AG04449 (cell line): ENCODE results near the gene SET.
"Not testable (repeated sequence)": the region's sequence is repeated elsewhere in the genome, so short reads cannot be mapped to it uniquely, and the experiment has no call there.

ENCODE experiments used
- CTCF ChIA-PET: fragments of 350-600 bp; formaldehyde crosslinking; extraction: SDS; loops from one replicate; lab custom pipeline; 2021; ENCODE audit warnings: antibody characterized with exemption; lab: Yijun Ruan, JAX
- POLR2A ChIA-PET: fragments of 400-600, 350-600 bp; formaldehyde crosslinking; extraction: SDS; loops from one replicate; lab custom pipeline; 2020; ENCODE audit warnings: antibody characterized with exemption, inconsistent platforms; lab: Yijun Ruan, JAX
- DNase-seq: peaks from one replicate; pipeline ENCODE4 v3.0.0-alpha.2; 2010; ENCODE audit warnings: low read depth, low spot score
- H3K4me3 ChIP-seq: 2 replicates; pipeline ENCODE4 v1.5.1; 2011; ENCODE audit warnings: low read depth, mild to moderate bottlenecking, control low read depth, low read length
- TF ChIP-seq, protein P1 (sequence below): IDR thresholded peaks from one replicate; pipeline ENCODE4 v1.5.1; 2011; ENCODE audit warnings: mild to moderate bottlenecking, moderate library complexity, low read length, control low read depth, inconsistent platforms; ENCODE audit not compliant: insufficient read depth; ENCODE audit errors: missing control alignments

SET gene

GRCh38 chr9:128653908-128654307 lies 35.1 kb upstream of the SET start:
- POLR2A ChIA-PET: no interaction called here

DNA sequence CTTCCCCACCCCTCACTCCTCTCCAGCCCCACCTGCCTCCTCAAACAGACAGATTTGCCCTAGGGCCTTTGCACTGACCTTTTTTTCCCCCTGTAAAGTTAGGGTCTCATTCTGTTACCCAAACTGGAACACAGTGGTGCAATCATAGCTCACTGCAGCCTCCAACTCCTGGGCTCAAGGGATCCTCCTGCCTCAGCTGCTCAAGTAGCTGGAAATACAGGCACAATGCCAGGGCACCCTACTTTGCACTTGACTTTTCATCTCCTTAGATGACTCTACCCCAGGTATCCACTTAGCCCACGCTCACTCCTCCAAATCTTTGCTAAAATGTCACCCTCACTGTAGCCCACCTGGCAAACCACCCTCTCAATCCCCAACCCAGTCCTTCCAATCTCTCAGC lies 34.5 kb upstream of the SET start:
- CTCF ChIA-PET: interaction anchor here (1.0 to 1.6 kb wide), 3 partner anchors 50 to 276 kb away, joined by 3 read pairs; partner anchors contain the start of gene ENDOG
- no peak for DNase-seq
- POLR2A ChIA-PET: no interaction called here
- TF ChIP-seq, protein P1, sequence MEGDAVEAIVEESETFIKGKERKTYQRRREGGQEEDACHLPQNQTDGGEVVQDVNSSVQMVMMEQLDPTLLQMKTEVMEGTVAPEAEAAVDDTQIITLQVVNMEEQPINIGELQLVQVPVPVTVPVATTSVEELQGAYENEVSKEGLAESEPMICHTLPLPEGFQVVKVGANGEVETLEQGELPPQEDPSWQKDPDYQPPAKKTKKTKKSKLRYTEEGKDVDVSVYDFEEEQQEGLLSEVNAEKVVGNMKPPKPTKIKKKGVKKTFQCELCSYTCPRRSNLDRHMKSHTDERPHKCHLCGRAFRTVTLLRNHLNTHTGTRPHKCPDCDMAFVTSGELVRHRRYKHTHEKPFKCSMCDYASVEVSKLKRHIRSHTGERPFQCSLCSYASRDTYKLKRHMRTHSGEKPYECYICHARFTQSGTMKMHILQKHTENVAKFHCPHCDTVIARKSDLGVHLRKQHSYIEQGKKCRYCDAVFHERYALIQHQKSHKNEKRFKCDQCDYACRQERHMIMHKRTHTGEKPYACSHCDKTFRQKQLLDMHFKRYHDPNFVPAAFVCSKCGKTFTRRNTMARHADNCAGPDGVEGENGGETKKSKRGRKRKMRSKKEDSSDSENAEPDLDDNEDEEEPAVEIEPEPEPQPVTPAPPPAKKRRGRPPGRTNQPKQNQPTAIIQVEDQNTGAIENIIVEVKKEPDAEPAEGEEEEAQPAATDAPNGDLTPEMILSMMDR: no peak
- H3K4me3 ChIP-seq: no peak overlapping the region

More at GRCh38 chr9:128653908-128654307, 35.1 kb upstream of the SET start:
- CTCF ChIA-PET: interaction anchor here (0.7 to 1.6 kb wide), 5 partner anchors 16 to 276 kb away, joined by 3 read pairs; partner anchors contain the start of gene ENDOG
- no peak for DNase-seq
- no peak overlapping the region for H3K4me3 ChIP-seq
- TF ChIP-seq, protein P1: no peak

- TF ChIP-seq, protein P1: no peak
- peak within 1 kb of the TSS; percentile 70 for H3K4me3 ChIP-seq
- DNase-seq: peak; percentile 40
- ChIA-PET CTCF (interaction anchor here (0.9 to 2.0 kb wide), 3 partner anchors 21 to 162 kb away, joined by 4 read pairs; partner anchors contain the start of genes ENDOG and PKN3), POLR2A (interaction anchor here (0.5 to 0.8 kb wide), 2 partner anchors 32 to 103 kb away, joined by 3 read pairs; partner anchors contain the start of gene SET)
These were observed 32.3 kb upstream of the SET start, which contains the start of gene DYNC2I2 for GRCh38 chr9:128656416-128657343. DYNC2I2 (minus strand) TSS chr9:128656847; CDS start chr9:128656726, 121 bp downstream.

GRCh38 chr9:128657344-128657704 lies 31.7 kb upstream of the SET start:
- CTCF ChIA-PET: interaction anchor here (0.9 to 2.0 kb wide), 3 partner anchors 21 to 161 kb away, joined by 4 read pairs; partner anchors contain the start of genes ENDOG and PKN3
- no peak for DNase-seq
- TF ChIP-seq, protein P1: no peak
- H3K4me3 ChIP-seq: no peak overlapping the region; the same call in 1 of the 2 replicates
- POLR2A ChIA-PET: interaction anchor here (0.5 to 0.8 kb wide), 2 partner anchors 32 to 104 kb away, joined by 3 read pairs; partner anchors contain the start of gene SET

DNA sequence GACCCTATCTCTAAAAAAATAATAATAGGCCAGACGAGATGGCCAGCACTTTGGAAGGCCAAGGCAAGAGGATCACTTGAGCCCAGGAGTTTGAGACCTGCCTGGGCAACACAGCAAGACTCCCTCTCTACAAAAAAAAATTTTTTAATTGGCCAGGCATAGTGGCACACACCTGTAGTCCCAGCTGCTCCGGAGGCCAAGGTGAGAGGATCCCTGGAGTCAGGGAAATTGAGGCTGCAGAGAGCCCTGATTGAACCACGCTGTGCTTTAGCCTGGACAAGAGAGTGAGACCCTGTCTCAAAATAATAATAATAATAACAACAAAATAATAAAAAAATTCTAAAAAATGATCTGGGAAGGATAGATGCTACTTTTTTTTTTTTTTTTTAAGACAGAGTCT lies 31.2 kb upstream of the SET start:
- TF ChIP-seq, protein P1: no peak
- no peak overlapping the region for H3K4me3 ChIP-seq
- POLR2A ChIA-PET: interaction anchor here (1.5 kb wide), 1 partner anchor 27 kb away, joined by 5 read pairs; no protein-coding TSS in a partner anchor
- CTCF ChIA-PET: interaction anchor here (0.9 to 2.0 kb wide), 3 partner anchors 22 to 161 kb away, joined by 4 read pairs; partner anchors contain the start of genes ENDOG and PKN3
- DNase-seq: no peak

GRCh38 chr9:128666481-128666941 lies 22.5 kb upstream of the SET start:
- POLR2A ChIA-PET: interaction anchor here (1.1 kb wide), 1 partner anchor 13 kb away, joined by 4 read pairs; no protein-coding TSS in a partner anchor
- CTCF ChIA-PET, H3K4me3 ChIP-seq, DNase-seq: not testable (repeated sequence)
